B cell (primary cell): Measurements from ENCODE around the gene LONP2. TPM values are rescaled to one million over a fixed set of nuclear protein-coding genes. Genes with fewer than 3 reads are reported as not detected.

ENCODE experiments used
- ATAC-seq: fragments of 200-7000 bp; cut with Tn5 transposase; one replicate; pipeline ENCODE4 v1.10.0; 2021; ENCODE audit warnings: low read depth, mild to moderate bottlenecking, moderate number of reproducible peaks, moderate library complexity
- CTCF ChIA-PET: fragments of 350-600 bp; sonication (Branson Sonifier 250); formaldehyde crosslinking; loops from one replicate; lab custom pipeline; 2021; ENCODE audit warnings: antibody characterized with exemption, inconsistent platforms; lab: Charles Lee
- POLR2A ChIA-PET: fragments of 350-600 bp; sonication (Branson Sonifier 250); formaldehyde crosslinking; loops from one replicate; lab custom pipeline; 2021; ENCODE audit warnings: antibody characterized with exemption; lab: Charles Lee
- DNase-seq: peaks from one replicate; pipeline ENCODE4 v3.0.0; 2013
- H2AFZ ChIP-seq: 2 replicates; pipeline ENCODE4 v1.6.1; 2012; ENCODE audit warnings: mild to moderate bottlenecking, low read depth, low read length; ENCODE audit not compliant: insufficient read depth, poor library complexity, severe bottlenecking
- H3K27ac ChIP-seq, 2 donors: 1 replicate in 1 of 2; 2 replicates in 1 of 2; pipeline ENCODE4 v1.5.1; 2012 to 2013; ENCODE audit warnings: low read length in 2 of 2, mild to moderate bottlenecking in 2 of 2, moderate library complexity in 1 of 2
- H3K27me3 ChIP-seq, 4 experiments: fragments of 200-600 bp in 1 of 4; sonication (generic) in 1 of 4; replicated peaks in 1 of 4; 1 replicate in 2 of 4; 2 replicates in 2 of 4; pipeline versions ENCODE4 v1.6.1 to v1.7.0; 2013 to 2016; ENCODE audit warnings: low read length in 3 of 4, mild to moderate bottlenecking in 2 of 4, mixed read lengths in 1 of 4, moderate library complexity in 1 of 4; ENCODE audit not compliant: insufficient read depth in 4 of 4, control insufficient read depth in 3 of 4; ENCODE audit errors: control extremely low read depth in 1 of 4
- H3K36me3 ChIP-seq, 2 experiments: replicated peaks in 1 of 2; 1 replicate in 1 of 2; 2 replicates in 1 of 2; pipeline versions ENCODE4 v1.6.1 to v1.7.1; 2013; ENCODE audit warnings: low read length in 1 of 2; ENCODE audit not compliant: insufficient read depth in 2 of 2, control insufficient read depth in 1 of 2; ENCODE audit errors: control extremely low read depth in 1 of 2, extremely low read depth in 1 of 2
- H3K4me1 ChIP-seq, 2 donors: fragments of 200-600 bp in 1 of 2; sonication (generic) in 1 of 2; 1 replicate in 1 of 2; 2 replicates in 1 of 2; pipeline versions ENCODE4 v1.5.1 to v1.6.1; 2013 to 2017; ENCODE audit warnings: low read length in 2 of 2; ENCODE audit not compliant: control insufficient read depth in 2 of 2, insufficient read depth in 2 of 2
- H3K4me2 ChIP-seq: replicated peaks from 2 replicates; pipeline ENCODE3; 2012; ENCODE audit warnings: mild to moderate bottlenecking, low read depth, low read length; ENCODE audit not compliant: poor library complexity, severe bottlenecking
- H3K4me3 ChIP-seq, 5 experiments: fragments of 200-600 bp in 1 of 5; sonication (generic) in 1 of 5; 1 replicate in 3 of 5; 2 replicates in 2 of 5; pipeline versions ENCODE4 v1.5.1 to v1.7.0; 2011 to 2016; ENCODE audit warnings: low read length in 4 of 5, mild to moderate bottlenecking in 4 of 5, low read depth in 2 of 5, control low read depth in 1 of 5, moderate library complexity in 1 of 5; ENCODE audit not compliant: insufficient read depth in 1 of 5; ENCODE audit errors: control extremely low read depth in 1 of 5, extremely low read depth in 1 of 5
- H3K79me2 ChIP-seq: fragments of 200-600 bp; sonication (generic); one replicate; pipeline ENCODE4 v1.6.0; 2016; ENCODE audit warnings: low read length; ENCODE audit not compliant: control insufficient read depth, insufficient read depth
- H3K9ac ChIP-seq: fragments of 200-600 bp; sonication (generic); 2 replicates; pipeline ENCODE4 v1.6.1; 2017; ENCODE audit warnings: mild to moderate bottlenecking, low read length, moderate library complexity
- H3K9me3 ChIP-seq, 3 donors: one replicate each; pipeline versions ENCODE4 v1.6.1 to v1.7.1; 2013; ENCODE audit warnings: low read length in 2 of 3; ENCODE audit not compliant: control insufficient read depth in 2 of 3, insufficient read depth in 1 of 3; ENCODE audit errors: control extremely low read depth in 1 of 3
- H4K20me1 ChIP-seq: 2 replicates; pipeline ENCODE4 v1.6.0; 2012; ENCODE audit warnings: mild to moderate bottlenecking, low read length; ENCODE audit not compliant: insufficient read depth, control insufficient read depth, poor library complexity, severe bottlenecking
- H3K27ac Mint-ChIP-seq: one replicate; pipeline ENCODE4 v1.8.0; 2021; ENCODE audit warnings: mixed read lengths
- H3K27me3 Mint-ChIP-seq: one replicate; pipeline ENCODE4 v1.8.0; 2021; ENCODE audit warnings: mixed read lengths
- H3K4me1 Mint-ChIP-seq: one replicate; pipeline ENCODE4 v1.8.0; 2021; ENCODE audit warnings: mixed read lengths
- H3K4me3 Mint-ChIP-seq: one replicate; pipeline ENCODE4 v1.8.0; 2021; ENCODE audit warnings: mixed read lengths
- H3K9me3 Mint-ChIP-seq: one replicate; pipeline ENCODE4 v1.8.0; 2022; ENCODE audit warnings: mixed read lengths; ENCODE audit not compliant: insufficient read depth
- EZH2 ChIP-seq: IDR thresholded peaks from 2 replicates; pipeline ENCODE4 v1.6.1; 2012; ENCODE audit warnings: borderline replicate concordance, low read depth, mild to moderate bottlenecking, moderate library complexity, low read length; ENCODE audit not compliant: insufficient read depth, poor library complexity, severe bottlenecking
- WGBS: methylation state at CpG from one replicate; pipeline ENCODE4 v1.1.5; 2013; ENCODE audit warnings: missing lambda C conversion rate; ENCODE audit not compliant: insufficient coverage; 5-methylcytosine and 5-hydroxymethylcytosine counted together
- intact Hi-C: fragments of 100-400 bp; cut with micrococcal nuclease; formaldehyde crosslinking; loops from one replicate; pipeline ENCODE4 v1.10.0; 2022
- polyA plus RNA-seq: library from polyadenylated mRNA; depleted of rRNA; stranded (reverse); fragments of >200 nt; gene quantifications from 2 replicates; pipeline ENCODE4 v1.2.3, GENCODE V29; 2012
- total RNA-seq, 2 donors: library from RNA; stranded (reverse); fragments of 120-200 nt in 1 of 2; gene quantifications; 1 replicate in 1 of 2; 2 replicates in 1 of 2; pipeline versions ENCODE4 v1.2.3 to v1.2.4, GENCODE V29; 2013 to 2022
- TF ChIP-seq, protein P1 (sequence below): fragments of 200-600 bp; IDR thresholded peaks from one replicate; pipeline ENCODE4 v1.8.0; 2022; ENCODE audit warnings: antibody characterized with exemption, mild to moderate bottlenecking

LONP2 gene
- total and polyA plus RNA-seq, 2 donors (not counting 1 experiment from before 2014, with no cell fraction given): 39.3 to 84.2 TPM

DNA sequence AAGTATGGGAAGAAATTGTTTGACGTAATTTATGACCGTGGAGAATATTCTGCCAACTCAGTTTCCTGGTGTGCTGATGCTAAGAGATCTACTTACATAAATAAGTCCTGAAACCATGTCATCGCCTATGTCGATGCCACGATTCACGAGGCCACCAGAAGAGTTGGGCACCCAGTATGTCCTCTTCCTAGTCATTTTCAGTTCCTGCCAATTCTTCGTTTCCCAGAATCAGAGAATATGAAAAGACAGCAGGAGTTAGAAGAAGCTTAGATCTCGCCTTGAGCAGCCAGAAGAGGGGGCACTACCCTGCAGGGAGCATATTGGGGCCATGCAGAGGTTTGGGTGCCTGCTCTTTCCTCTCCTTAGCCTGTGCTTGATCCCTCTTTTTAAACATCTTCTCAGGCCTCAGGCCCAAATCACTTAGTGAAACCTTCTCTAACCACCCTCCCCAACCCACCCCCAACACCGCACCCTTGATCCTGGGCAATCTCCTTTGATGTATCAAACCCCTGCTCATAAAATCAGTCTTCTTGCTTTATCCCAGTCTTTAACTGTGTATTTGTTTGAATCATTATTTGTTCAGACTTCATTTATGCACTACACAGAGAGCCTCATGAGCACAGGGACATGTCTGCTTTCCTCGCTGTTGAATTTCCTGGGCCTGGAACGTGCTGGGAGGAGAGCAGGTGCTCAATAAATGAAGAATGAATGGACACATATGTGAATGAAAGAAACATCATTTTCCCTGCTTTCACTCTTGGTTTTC, 12.2 kb upstream of the LONP2 start:
- Histone ChIP-seq H3K4me1 (no peaks in the 10 kb centered on the region), H3K36me3 (no peaks in the 10 kb centered on the region), H3K4me3 (no peak overlapping the region), H3K9ac (no peak overlapping the region), H4K20me1 (no peaks in the 10 kb centered on the region), H3K4me2 (no peak overlapping the region), H3K79me2 (no peaks in the 10 kb centered on the region), H2AFZ (no peak overlapping the region), H3K9me3 (no peaks in the 10 kb centered on the region), H3K27ac (no peak overlapping the region), H3K27me3 (peaks cover 0 to 3% (median 0%) of the 10 kb centered on the region in 4 experiments)
- no peak overlapping the region for H3K4me3 Mint-ChIP-seq
- DNase-seq (peak; percentile 21), ATAC-seq (no peak)
- ChIA-PET CTCF (interaction anchor here (0.7 to 2.2 kb wide), 4 partner anchors 12 to 398 kb away, joined by 3 to 11 read pairs (median 6); no protein-coding TSS in a partner anchor), POLR2A (no interaction called here)
- H3K27ac Mint-ChIP-seq: no peak overlapping the region
- H3K9me3 Mint-ChIP-seq: no peaks in the 10 kb centered on the region
- intact Hi-C loops: no loop called here
- no peaks in the 10 kb centered on the region for H3K4me1 Mint-ChIP-seq
- WGBS: 30% methylated on average over 7 of the region's 11 CpGs
- TF ChIP-seq EZH2: no peak
- TF ChIP-seq, protein P1, sequence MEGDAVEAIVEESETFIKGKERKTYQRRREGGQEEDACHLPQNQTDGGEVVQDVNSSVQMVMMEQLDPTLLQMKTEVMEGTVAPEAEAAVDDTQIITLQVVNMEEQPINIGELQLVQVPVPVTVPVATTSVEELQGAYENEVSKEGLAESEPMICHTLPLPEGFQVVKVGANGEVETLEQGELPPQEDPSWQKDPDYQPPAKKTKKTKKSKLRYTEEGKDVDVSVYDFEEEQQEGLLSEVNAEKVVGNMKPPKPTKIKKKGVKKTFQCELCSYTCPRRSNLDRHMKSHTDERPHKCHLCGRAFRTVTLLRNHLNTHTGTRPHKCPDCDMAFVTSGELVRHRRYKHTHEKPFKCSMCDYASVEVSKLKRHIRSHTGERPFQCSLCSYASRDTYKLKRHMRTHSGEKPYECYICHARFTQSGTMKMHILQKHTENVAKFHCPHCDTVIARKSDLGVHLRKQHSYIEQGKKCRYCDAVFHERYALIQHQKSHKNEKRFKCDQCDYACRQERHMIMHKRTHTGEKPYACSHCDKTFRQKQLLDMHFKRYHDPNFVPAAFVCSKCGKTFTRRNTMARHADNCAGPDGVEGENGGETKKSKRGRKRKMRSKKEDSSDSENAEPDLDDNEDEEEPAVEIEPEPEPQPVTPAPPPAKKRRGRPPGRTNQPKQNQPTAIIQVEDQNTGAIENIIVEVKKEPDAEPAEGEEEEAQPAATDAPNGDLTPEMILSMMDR: peak; percentile 22
- H3K27me3 Mint-ChIP-seq: peaks cover 17% of the 10 kb centered on the region

DNA sequence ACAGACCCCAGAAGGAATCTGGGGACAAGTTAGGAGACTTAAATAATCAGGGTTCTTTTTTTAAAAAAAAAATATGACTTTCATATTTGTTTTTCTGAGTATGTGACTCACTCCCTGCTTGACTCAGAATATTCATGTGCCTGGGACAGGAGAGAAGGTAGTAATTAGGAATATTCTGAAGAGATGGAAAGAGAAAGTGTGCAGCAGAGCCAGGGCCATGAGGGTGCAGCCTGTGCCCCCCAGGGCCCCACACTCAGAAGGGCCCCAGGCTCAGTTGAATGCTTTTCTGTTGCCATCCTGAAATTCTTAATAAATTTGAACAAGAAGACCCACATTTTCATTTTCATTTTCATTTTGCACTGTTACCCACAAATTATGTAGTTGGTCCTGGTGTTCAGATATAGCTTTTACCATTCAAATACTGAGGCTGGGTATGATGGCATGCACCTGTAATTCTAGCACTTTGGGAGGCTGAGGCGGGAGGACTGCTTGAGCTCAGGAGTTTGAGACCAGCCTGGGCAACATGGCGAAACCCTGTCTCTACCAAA, 11.5 kb upstream of the LONP2 start:
- H3K79me2 ChIP-seq: no peaks in the 10 kb centered on the region
- Mint-ChIP-seq H3K27me3 (peaks cover 14% of the 10 kb centered on the region), H3K4me1 (no peaks in the 10 kb centered on the region), H3K4me3 (no peak overlapping the region), H3K27ac (no peak overlapping the region), H3K9me3 (no peaks in the 10 kb centered on the region)
- no peaks in the 10 kb centered on the region for H3K4me1 ChIP-seq
- no peak overlapping the region for H3K27ac ChIP-seq
- H4K20me1 ChIP-seq: no peaks in the 10 kb centered on the region
- ATAC-seq (no peak), DNase-seq (no peak)
- no peak overlapping the region for H2AFZ ChIP-seq
- no CpG with 5 or more reads among the region's 2 CpGs for WGBS
- H3K9ac ChIP-seq: no peak overlapping the region
- CTCF ChIA-PET: interaction anchor here (1.4 kb wide), 1 partner anchor 8 kb away, joined by 4 read pairs; no protein-coding TSS in a partner anchor
- peaks cover 0 to 3% (median 0%) of the 10 kb centered on the region in 4 experiments for H3K27me3 ChIP-seq
- no peak overlapping the region for H3K4me2 ChIP-seq
- no peaks in the 10 kb centered on the region for H3K9me3 ChIP-seq
- TF ChIP-seq, protein P1: no peak
- TF ChIP-seq EZH2: no peak
- H3K4me3 ChIP-seq: no peak overlapping the region
- no peaks in the 10 kb centered on the region for H3K36me3 ChIP-seq
- POLR2A ChIA-PET: no interaction called here
- intact Hi-C loops: no loop called here
